GM21360 (cell line): ENCODE results near the gene WNT2B.

Experiments
- ATAC-seq: cut with Tn5 transposase; IDR thresholded peaks from one replicate; pipeline ENCODE4 v1.9.1; 2021; ENCODE audit warnings: mild to moderate bottlenecking, moderate library complexity; ENCODE audit not compliant: unreplicated experiment

WNT2B gene

GRCh38 chr1:112504661-112505399 lies 3.9 kb upstream of the WNT2B start:
- ATAC-seq: no peak

GRCh38 chr1:112505400-112505785 lies 3.4 kb upstream of the WNT2B start:
- ATAC-seq: no peak

- ATAC-seq: no peak
Measured at GRCh38 chr1:112505878-112506277, 2.9 kb upstream of the WNT2B start.

GRCh38 chr1:112506306-112506705 lies 2.5 kb upstream of the WNT2B start:
- ATAC-seq: no peak

- no peak for ATAC-seq
Measured at GRCh38 chr1:112506731-112507130, 2.0 kb upstream of the WNT2B start.

- no peak for ATAC-seq
Measured at GRCh38 chr1:112507336-112507735, 1.4 kb upstream of the WNT2B start.

GRCh38 chr1:112507921-112508277 lies 866 bp upstream of the WNT2B start:
- ATAC-seq: no peak

GRCh38 chr1:112509005-112509659 lies 367 bp downstream of the WNT2B start:
- ATAC-seq: no peak

- no peak for ATAC-seq
Measured at GRCh38 chr1:112509660-112510178, 954 bp downstream of the WNT2B start.

GRCh38 chr1:112510340-112510739 lies 1.6 kb downstream of the WNT2B start:
- ATAC-seq: no peak

- no peak for ATAC-seq
Measured at GRCh38 chr1:112511897-112512296, 3.1 kb downstream of the WNT2B start.

- ATAC-seq: no peak
Measured at GRCh38 chr1:112513112-112513870, 4.5 kb downstream of the WNT2B start.

GRCh38 chr1:112514901-112515300 lies 6.1 kb downstream of the WNT2B start:
- ATAC-seq: no peak

GRCh38 chr1:112515311-112516009 lies 6.7 kb downstream of the WNT2B start:
- ATAC-seq: no peak

- no peak for ATAC-seq
Measured at GRCh38 chr1:112516141-112516540, 7.4 kb downstream of the WNT2B start.

GRCh38 chr1:112517231-112517630 lies 8.5 kb downstream of the WNT2B start:
- no peak for ATAC-seq

GRCh38 chr1:112517646-112518045 lies 8.9 kb downstream of the WNT2B start:
- no peak for ATAC-seq

GRCh38 chr1:112518186-112518585 lies 9.4 kb downstream of the WNT2B start:
- ATAC-seq: no peak

- no peak for ATAC-seq
Measured at GRCh38 chr1:112520166-112520565, 11.4 kb downstream of the WNT2B start.

GRCh38 chr1:112522621-112523020 lies 13.9 kb downstream of the WNT2B start:
- ATAC-seq: no peak

- no peak for ATAC-seq
Measured at GRCh38 chr1:112524251-112524650, 15.5 kb downstream of the WNT2B start.
